SU-DHL-6 (cell line): ENCODE data around the gene TAAR5.
A peak's percentile ranks its signal among the peaks of the same experiment; 100 is the strongest.

Experiments used
- H2AFZ ChIP-seq: fragments of 200-600 bp; sonication (generic); 2 replicates; pipeline ENCODE4 v1.6.1; 2014; ENCODE audit warnings: low read depth, mild to moderate bottlenecking, moderate library complexity, mixed read lengths, antibody characterized with exemption, low read length; ENCODE audit not compliant: severe bottlenecking
- H3F3A ChIP-seq: fragments of 200-600 bp; shearing (Covaris generic); 2 replicates; pipeline ENCODE4 v1.6.0; 2016; ENCODE audit warnings: antibody characterized with exemption, mild to moderate bottlenecking; ENCODE audit not compliant: insufficient read depth
- H3K27ac ChIP-seq: fragments of 200-600 bp; sonication (generic); 2 replicates; pipeline ENCODE4 v1.5.1; 2016; ENCODE audit warnings: low read depth, mild to moderate bottlenecking, low read length, moderate library complexity, mixed read lengths
- H3K27me3 ChIP-seq: fragments of 200-600 bp; sonication (generic), shearing (Covaris generic); 2 replicates; pipeline ENCODE4 v1.6.0; 2014; ENCODE audit warnings: mild to moderate bottlenecking, low read length
- H3K36me3 ChIP-seq: fragments of 200-600 bp; sonication (generic); 2 replicates; pipeline ENCODE4 v1.6.1; 2014; ENCODE audit warnings: mild to moderate bottlenecking, low read length, mixed read lengths
- H3K4me2 ChIP-seq: fragments of 300-600, 200-600 bp; shearing (Covaris generic), sonication (generic); 2 replicates; pipeline ENCODE4 v1.6.0; 2014; ENCODE audit warnings: low read length, low read depth, mild to moderate bottlenecking; ENCODE audit not compliant: poor library complexity, severe bottlenecking
- H3K4me3 ChIP-seq: fragments of 200-600 bp; sonication (generic); 2 replicates; pipeline ENCODE4 v1.5.1; 2014; ENCODE audit warnings: antibody characterized with exemption, low read length, mild to moderate bottlenecking, mixed read lengths; ENCODE audit not compliant: insufficient read depth, poor library complexity, severe bottlenecking
- H3K79me2 ChIP-seq: fragments of 200-600 bp; sonication (generic); 2 replicates; pipeline ENCODE4 v1.6.1; 2014; ENCODE audit warnings: mild to moderate bottlenecking, low read length, moderate library complexity; ENCODE audit not compliant: insufficient read depth
- H3K9ac ChIP-seq: fragments of 200-600 bp; sonication (generic); 2 replicates; pipeline ENCODE4 v1.7.0; 2014; ENCODE audit warnings: mild to moderate bottlenecking, low read length
- H3K9me2 ChIP-seq: fragments of 200-600 bp; sonication (generic); replicated peaks from 2 replicates; pipeline ENCODE4 v1.6.1; 2014; ENCODE audit warnings: low read length; ENCODE audit not compliant: insufficient read depth
- H3K9me3 ChIP-seq: fragments of 200-600 bp; sonication (generic); 2 replicates; pipeline ENCODE4 v1.6.1; 2014; ENCODE audit warnings: low read length, mixed read lengths; ENCODE audit not compliant: insufficient read depth
- H4K20me1 ChIP-seq: fragments of 200-600 bp; sonication (generic); 2 replicates; pipeline ENCODE4 v1.6.1; 2014; ENCODE audit warnings: low read depth, mild to moderate bottlenecking, antibody characterized with exemption, low read length, moderate library complexity, mixed read lengths
- CTCF ChIP-seq: fragments of 200-600 bp; sonication (generic); IDR thresholded peaks from one replicate; pipeline ENCODE4 v1.5.1; 2017; ENCODE audit warnings: antibody characterized with exemption, mild to moderate bottlenecking, low read length, moderate library complexity; ENCODE audit not compliant: insufficient read depth, poor library complexity, severe bottlenecking
- EZH2phosphoT487 ChIP-seq: fragments of 200-600 bp; sonication (generic), shearing (Covaris generic); conservative IDR thresholded peaks from 2 replicates; pipeline ENCODE4 v1.6.1; 2018; ENCODE audit warnings: mild to moderate bottlenecking, antibody characterized with exemption, low read length, moderate library complexity, mixed read lengths

Gene TAAR5

GRCh38 chr6:132614554-132614953, 25.0 kb upstream of the TAAR5 start:
- Histone ChIP-seq H3F3A (no peaks in the 10 kb centered on the region), H3K4me2 (peak overlapping the region; percentile 28), H3K4me3 (no peak overlapping the region), H3K27ac (no peak overlapping the region), H3K79me2 (no peaks in the 10 kb centered on the region), H3K9ac (no peak overlapping the region), H3K27me3 (no peaks in the 10 kb centered on the region), H4K20me1 (no peaks in the 10 kb centered on the region), H2AFZ (no peak overlapping the region), H3K9me3 (no peaks in the 10 kb centered on the region), H3K9me2 (no peaks in the 10 kb centered on the region), H3K36me3 (no peaks in the 10 kb centered on the region)
- TF ChIP-seq CTCF, result no peak
- no peak for TF ChIP-seq EZH2phosphoT487

- Histone ChIP-seq H3K9me3 (no peaks in the 10 kb centered on the region), H3K9ac (no peak overlapping the region), H3K36me3 (no peaks in the 10 kb centered on the region), H3K27me3 (no peaks in the 10 kb centered on the region), H3K4me3 (no peak overlapping the region), H2AFZ (no peak overlapping the region), H3F3A (no peaks in the 10 kb centered on the region), H3K79me2 (no peaks in the 10 kb centered on the region), H3K9me2 (no peaks in the 10 kb centered on the region), H4K20me1 (no peaks in the 10 kb centered on the region), H3K27ac (no peak overlapping the region), H3K4me2 (no peak overlapping the region)
- no peak for TF ChIP-seq EZH2phosphoT487
- TF ChIP-seq CTCF, result no peak
Measured at GRCh38 chr6:132612449-132613108, 23.0 kb upstream of the TAAR5 start.

- H3K4me2 ChIP-seq, result no peak overlapping the region
- no peaks in the 10 kb centered on the region for H3K27me3 ChIP-seq
- H3K9ac ChIP-seq, result no peak overlapping the region
- H3K27ac ChIP-seq, result no peak overlapping the region
- H3K9me3 ChIP-seq, result no peaks in the 10 kb centered on the region
- no peaks in the 10 kb centered on the region for H4K20me1 ChIP-seq
- no peak overlapping the region for H3K4me3 ChIP-seq
- no peak for TF ChIP-seq EZH2phosphoT487
- TF ChIP-seq CTCF, result no peak
- H3K79me2 ChIP-seq, result no peaks in the 10 kb centered on the region
- H2AFZ ChIP-seq, result no peak overlapping the region
- no peaks in the 10 kb centered on the region for H3K36me3 ChIP-seq
- H3F3A ChIP-seq, result no peaks in the 10 kb centered on the region
- H3K9me2 ChIP-seq, result no peaks in the 10 kb centered on the region
Measured at GRCh38 chr6:132611616-132612015, 22.1 kb upstream of the TAAR5 start.
